Measurements from ENCODE around the gene NUDT14.

Gene NUDT14

GRCh38 chr14:105176513-105176912 is 4.6 kb downstream of the NUDT14 start:
- FAIRE-seq = no peak
- DNase-seq (ENCODE audit: low spot score) = no peak

GRCh38 chr14:105173901-105174894 is 6.9 kb downstream of the NUDT14 start:
- no peak for FAIRE-seq
- no peak for DNase-seq (ENCODE audit: low spot score)

- DNase-seq (ENCODE audit: low spot score) = no peak
- no peak for FAIRE-seq
These were observed 8.0 kb downstream of the NUDT14 start for GRCh38 chr14:105173145-105173544.

GRCh38 chr14:105172476-105172875 is 8.6 kb downstream of the NUDT14 start:
- no peak for FAIRE-seq
- no peak for DNase-seq (ENCODE audit: low spot score)

- no peak for FAIRE-seq
- no peak for DNase-seq (ENCODE audit: low spot score)
These were observed 10.0 kb downstream of the NUDT14 start for GRCh38 chr14:105171004-105171673.

GRCh38 chr14:105169776-105170655 is 11.1 kb downstream of the NUDT14 start:
- FAIRE-seq (no peak), DNase-seq (ENCODE audit: low spot score) (no peak)

GRCh38 chr14:105168979-105169507 is 12.1 kb downstream of the NUDT14 start:
- DNase-seq (ENCODE audit: low spot score) (no peak), FAIRE-seq (no peak)

- peak; percentile 66 for DNase-seq (ENCODE audit: low spot score)
- no peak for FAIRE-seq
These were observed 12.6 kb downstream of the NUDT14 start, which contains the start of gene JAG2 for GRCh38 chr14:105168496-105168978. TSS of gene JAG2 (minus strand) at chr14:105168776. CDS start at chr14:105168420, 356 bp downstream.

GRCh38 chr14:105168093-105168420 is 13.1 kb downstream of the NUDT14 start:
- FAIRE-seq = no peak
- no peak for DNase-seq (ENCODE audit: low spot score)

GRCh38 chr14:105167303-105168092 is 13.6 kb downstream of the NUDT14 start:
- DNase-seq (ENCODE audit: low spot score) = no peak
- FAIRE-seq = no peak

- DNase-seq (ENCODE audit: low spot score) (no peak), FAIRE-seq (no peak)
These were observed 14.4 kb downstream of the NUDT14 start for GRCh38 chr14:105166571-105167302.

GRCh38 chr14:105165761-105166485 is 15.2 kb downstream of the NUDT14 start:
- DNase-seq (ENCODE audit: low spot score) (no peak), FAIRE-seq (no peak)

- no peak for DNase-seq (ENCODE audit: low spot score)
- FAIRE-seq = no peak
These were observed 15.9 kb downstream of the NUDT14 start for GRCh38 chr14:105165134-105165704.

- no peak for FAIRE-seq
- DNase-seq (ENCODE audit: low spot score) = no peak
These were observed 17.9 kb downstream of the NUDT14 start for GRCh38 chr14:105163040-105163742.

GRCh38 chr14:105162669-105162979 is 18.5 kb downstream of the NUDT14 start:
- DNase-seq (ENCODE audit: low spot score) (no peak), FAIRE-seq (no peak)

- FAIRE-seq (peak; percentile 52), DNase-seq (ENCODE audit: low spot score) (peak; percentile 27)
These were observed 19.0 kb downstream of the NUDT14 start for GRCh38 chr14:105161964-105162668.

- no peak for FAIRE-seq
- DNase-seq (ENCODE audit: low spot score) = no peak
These were observed 19.8 kb downstream of the NUDT14 start for GRCh38 chr14:105161309-105161708.

All from urothelium cell line (cell line).